ENCODE results near the gene STK39.

STK39 gene

GRCh38 chr2:168079236-168079635 is 168.2 kb downstream of the STK39 start:
- no peak for TF ChIP-seq CTCF (conservative IDR thresholded peaks at IDR 0.05; ENCODE audit: low read depth, low read length)
- no peak overlapping the region for H3K4me3 ChIP-seq (ENCODE audit: low read depth, low read length)
- DNase-seq (ENCODE audit: low read depth): no peak

GRCh38 chr2:168076731-168077130 is 170.7 kb downstream of the STK39 start:
- no peak overlapping the region for H3K4me3 ChIP-seq (ENCODE audit: low read depth, low read length)
- TF ChIP-seq CTCF (conservative IDR thresholded peaks at IDR 0.05; ENCODE audit: low read depth, low read length): no peak

GRCh38 chr2:168075446-168075845 is 171.9 kb downstream of the STK39 start:
- TF ChIP-seq CTCF (conservative IDR thresholded peaks at IDR 0.05; ENCODE audit: low read depth, low read length): no peak
- H3K4me3 ChIP-seq (ENCODE audit: low read depth, low read length): no peak overlapping the region
- no peak for DNase-seq (ENCODE audit: low read depth)

More at GRCh38 chr2:168076731-168077130, 170.7 kb downstream of the STK39 start:
- no peak for DNase-seq (ENCODE audit: low read depth)

- H3K4me3 ChIP-seq (ENCODE audit: low read depth, low read length): no peak overlapping the region
- no peak for DNase-seq (ENCODE audit: low read depth)
- TF ChIP-seq CTCF (conservative IDR thresholded peaks at IDR 0.05; ENCODE audit: low read depth, low read length): no peak
Observed at GRCh38 chr2:168072626-168073303, 174.6 kb downstream of the STK39 start.

- TF ChIP-seq CTCF (conservative IDR thresholded peaks at IDR 0.05; ENCODE audit: low read depth, low read length): no peak
- H3K4me3 ChIP-seq (ENCODE audit: low read depth, low read length): no peak overlapping the region
- DNase-seq (ENCODE audit: low read depth): no peak
Observed at GRCh38 chr2:168064011-168064998, 183.1 kb downstream of the STK39 start.

- no peak overlapping the region for H3K4me3 ChIP-seq (ENCODE audit: low read depth, low read length)
- TF ChIP-seq CTCF (conservative IDR thresholded peaks at IDR 0.05; ENCODE audit: low read depth, low read length): no peak
Observed at GRCh38 chr2:168062936-168063335, 184.5 kb downstream of the STK39 start.

More at GRCh38 chr2:168062936-168063335, 184.5 kb downstream of the STK39 start:
- no peak for DNase-seq (ENCODE audit: low read depth)
